IMR-90 (cell line): ENCODE results near the gene CDKN2B-AS1. TPM values are rescaled to one million over a fixed set of nuclear protein-coding genes. Genes with fewer than 3 reads are reported as not detected.
A peak's percentile ranks its signal among the peaks of the same experiment; 100 is the strongest.

Source experiments
- ATAC-seq: fragments of 200-7000 bp; cut with Tn5 transposase; 2 replicates; pipeline ENCODE4 v1.9.1; 2020; ENCODE audit warnings: low read depth, mild to moderate bottlenecking, moderate library complexity
- BruUV-seq: library from RNA; stranded (reverse); fragments of 400-500 nt; replicated peaks from 2 replicates; lab custom pipeline; 2021; lab: Mats Ljungman, UMichigan
- CTCF ChIA-PET: fragments of 300-600 bp; formaldehyde crosslinking; extraction: SDS; loops from one replicate; lab custom pipeline; 2021; ENCODE audit warnings: antibody characterized with exemption; lab: Yijun Ruan, JAX
- POLR2A ChIA-PET: fragments of 300-600 bp; sonication (Branson Sonifier 250); formaldehyde crosslinking; loops from one replicate; lab custom pipeline; 2022; ENCODE audit warnings: antibody characterized with exemption; ENCODE audit not compliant: unreplicated experiment; lab: Charles Lee
- DNase-seq: peaks from one replicate; pipeline ENCODE4 v3.0.0; 2013
- H2AFZ ChIP-seq: replicated peaks from 2 replicates; pipeline ENCODE3; 2013; ENCODE audit warnings: low read length, mild to moderate bottlenecking; ENCODE audit not compliant: poor library complexity
- H2AK5ac ChIP-seq: 2 replicates; pipeline ENCODE4 v1.6.1; 2013; ENCODE audit warnings: low read depth, low read length, inconsistent platforms
- H2AK9ac ChIP-seq: replicated peaks from 2 replicates; pipeline ENCODE3; 2013; ENCODE audit warnings: mild to moderate bottlenecking, low read depth, low read length, moderate library complexity; ENCODE audit not compliant: poor library complexity
- H2BK120ac ChIP-seq: 2 replicates; pipeline ENCODE4 v1.6.1; 2013; ENCODE audit warnings: low read depth, low read length, inconsistent platforms
- H2BK15ac ChIP-seq: 3 replicates; pipeline ENCODE4 v1.6.1; 2013; ENCODE audit warnings: low read depth, low read length, inconsistent platforms
- H2BK20ac ChIP-seq: 2 replicates; pipeline ENCODE4 v1.6.1; 2013; ENCODE audit warnings: low read depth, mild to moderate bottlenecking, inconsistent platforms, low read length, moderate library complexity
- H2BK5ac ChIP-seq: 2 replicates; pipeline ENCODE4 v1.6.1; 2013; ENCODE audit warnings: mild to moderate bottlenecking, low read depth, low read length, inconsistent platforms; ENCODE audit not compliant: poor library complexity, severe bottlenecking
- H3K14ac ChIP-seq: replicated peaks from 2 replicates; pipeline ENCODE4 v1.6.1; 2013; ENCODE audit warnings: low read depth, low read length, inconsistent platforms
- H3K18ac ChIP-seq: 2 replicates; pipeline ENCODE4 v1.6.1; 2013; ENCODE audit warnings: low read depth, low read length, control low read depth
- H3K23ac ChIP-seq: 2 replicates; pipeline ENCODE4 v1.6.1; 2013; ENCODE audit warnings: low read depth, low read length, inconsistent platforms
- H3K27ac ChIP-seq: 2 replicates; pipeline ENCODE4 v1.5.1; 2013; ENCODE audit warnings: mild to moderate bottlenecking, control low read depth, low read length; ENCODE audit not compliant: insufficient read depth
- H3K27me3 ChIP-seq: 2 replicates; pipeline ENCODE4 v1.6.1; 2013; ENCODE audit warnings: low read length; ENCODE audit not compliant: control insufficient read depth, insufficient read depth
- H3K36me3 ChIP-seq: 2 replicates; pipeline ENCODE4 v1.6.1; 2013; ENCODE audit warnings: low read length, mixed read lengths; ENCODE audit not compliant: control insufficient read depth, insufficient read depth
- H3K4ac ChIP-seq: 2 replicates; pipeline ENCODE4 v1.6.1; 2013; ENCODE audit warnings: low read depth, low read length, inconsistent platforms
- H3K4me1 ChIP-seq: 2 replicates; pipeline ENCODE4 v1.6.1; 2013; ENCODE audit warnings: low read length, mixed read lengths; ENCODE audit not compliant: control insufficient read depth, insufficient read depth
- H3K4me2 ChIP-seq: 2 replicates; pipeline ENCODE4 v1.6.1; 2013; ENCODE audit warnings: low read depth, mild to moderate bottlenecking, control low read depth, low read length, moderate library complexity
- H3K4me3 ChIP-seq: 2 replicates; pipeline ENCODE4 v1.5.1; 2013; ENCODE audit warnings: low read depth, mild to moderate bottlenecking, control low read depth, low read length, moderate library complexity; ENCODE audit not compliant: insufficient read depth
- H3K56ac ChIP-seq: 2 replicates; pipeline ENCODE4 v1.6.1; 2013; ENCODE audit warnings: low read length, inconsistent platforms; ENCODE audit not compliant: insufficient read depth; ENCODE audit errors: extremely low read depth
- H3K79me1 ChIP-seq, 2 experiments: 2 replicates each; pipeline ENCODE4 v1.6.1; 2013; ENCODE audit warnings: low read length in 2 of 2, inconsistent platforms in 1 of 2, low read depth in 1 of 2
- H3K9ac ChIP-seq: 2 replicates; pipeline ENCODE4 v1.6.1; 2013; ENCODE audit warnings: low read depth, low read length, control low read depth
- H3K9me1 ChIP-seq: 2 replicates; pipeline ENCODE4 v1.6.1; 2013; ENCODE audit warnings: low read length, inconsistent platforms; ENCODE audit not compliant: insufficient read depth
- H3K9me3 ChIP-seq: 2 replicates; pipeline ENCODE4 v1.6.1; 2013; ENCODE audit warnings: low read length; ENCODE audit not compliant: control insufficient read depth, insufficient read depth
- H4K20me1 ChIP-seq: 2 replicates; pipeline ENCODE4 v1.6.1; 2013; ENCODE audit warnings: low read length, inconsistent platforms; ENCODE audit not compliant: insufficient read depth
- H4K5ac ChIP-seq: 2 replicates; pipeline ENCODE4 v1.6.1; 2013; ENCODE audit warnings: mild to moderate bottlenecking, low read depth, low read length, control low read depth
- H4K8ac ChIP-seq, 2 experiments: 2 replicates each; pipeline ENCODE4 v1.6.1; 2013; ENCODE audit warnings: low read depth in 2 of 2, low read length in 2 of 2, control low read depth in 1 of 2, inconsistent platforms in 1 of 2
- H4K91ac ChIP-seq: 2 replicates; pipeline ENCODE4 v1.6.1; 2013; ENCODE audit warnings: low read depth, low read length, inconsistent platforms; ENCODE audit not compliant: insufficient read depth
- CEBPB ChIP-seq: IDR thresholded peaks from 2 replicates; pipeline ENCODE4 v1.6.1; 2012; ENCODE audit warnings: low read depth, low read length, improper control_type of control experiment
- FOS ChIP-seq: fragments of 150-350 bp; IDR thresholded peaks from 2 replicates; pipeline ENCODE4 v1.6.1; 2016; ENCODE audit warnings: low read depth, low read length
- RFX5 ChIP-seq: IDR thresholded peaks from 2 replicates; pipeline ENCODE4 v1.8.0; 2012; ENCODE audit warnings: low read depth, mild to moderate bottlenecking, low read length, moderate library complexity
- WGBS, 2 experiments: methylation state at CpG; one replicate each; pipeline versions ENCODE4 v1.1.5 to v1.1.7; 2013; ENCODE audit warnings: missing lambda C conversion rate in 2 of 2; ENCODE audit not compliant: insufficient read length in 1 of 2; ENCODE audit errors: extremely low coverage in 2 of 2; 5-methylcytosine and 5-hydroxymethylcytosine counted together
- dilution Hi-C: fragments of 300-500 bp; cut with HindIII; formaldehyde crosslinking; loops from one replicate; pipeline ENCODE4 v1.14.3; 2018; ENCODE audit warnings: low sequenced_read_pairs; ENCODE audit not compliant: unreplicated experiment
- in situ Hi-C: fragments of 300-500 bp; cut with MboI; formaldehyde crosslinking; loops from 3 replicates; pipeline ENCODE4 v1.14.3; 2019; ENCODE audit warnings: low sequenced_read_pairs, inconsistent platforms, mixed read lengths
- intact Hi-C: fragments of 100-400 bp; cut with micrococcal nuclease; formaldehyde crosslinking; loops from 2 replicates; pipeline ENCODE4 v1.10.0; 2022
- polyA plus RNA-seq, 3 experiments: library from polyadenylated mRNA; depleted of rRNA; stranded (reverse); fragments of >200 nt; gene quantifications; 2 replicates each; pipeline ENCODE4 v1.2.3, GENCODE V29; 2012; ENCODE audit warnings: low replicate concordance in 1 of 3
- total RNA-seq: library from RNA; depleted of rRNA; stranded (reverse); fragments of >200 nt; gene quantifications from 2 replicates; pipeline ENCODE4 v1.2.3, GENCODE V29; 2012
- TF ChIP-seq, protein P1 (sequence below): conservative IDR thresholded peaks from 2 replicates; pipeline ENCODE4 v1.5.1; 2012; ENCODE audit warnings: mild to moderate bottlenecking, low read depth, low read length, improper control_type of control experiment

The CDKN2B-AS1 gene
- total and polyA plus RNA-seq, 2 of the 4 experiments (the other 2 are of a cell fraction) = 1.0 to 1.1 TPM

DNA sequence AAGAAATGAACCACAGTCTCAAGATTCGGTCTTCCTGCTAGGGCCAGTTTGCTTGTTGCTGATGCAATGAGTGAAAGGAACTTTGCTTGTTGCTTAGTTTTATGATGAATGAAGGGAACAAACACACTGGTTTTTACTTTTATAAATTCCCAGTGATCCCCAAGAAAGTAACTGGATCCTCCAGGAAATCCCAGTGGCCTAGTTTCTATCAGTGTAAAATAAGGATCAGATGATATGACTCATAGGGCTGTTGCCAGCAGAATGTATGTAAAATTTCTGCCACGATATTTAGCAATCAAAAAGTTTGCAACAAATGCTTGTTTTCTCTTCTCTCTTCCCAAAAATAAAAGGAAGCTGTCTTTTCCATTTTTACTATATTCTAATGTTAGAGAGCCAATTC lies 174.7 kb downstream of the CDKN2B-AS1 start:
- Histone ChIP-seq H2AK9ac (no peak overlapping the region), H3K27me3 (no peaks in the 10 kb centered on the region), H4K5ac (no peak overlapping the region), H3K4ac (peak overlapping the region; percentile 41; the same call in 1 of the 2 replicates), H3K27ac (no peak overlapping the region), H3K14ac (0 out of 2 replicates have a peak overlapping the region, but pooled peaks have one; percentile 38), H3K4me3 (no peak overlapping the region), H2BK5ac (peak overlapping the region; percentile 56), H2BK15ac (no peak overlapping the region), H3K56ac (no peak overlapping the region), H4K20me1 (no peaks in the 10 kb centered on the region), H2AK5ac (peak overlapping the region; percentile 89), H4K8ac (peak overlapping the region in 1 of 2 experiments; percentile 44; a peak in 1 of 4 replicates), H3K9ac (no peak overlapping the region), H3K9me1 (0 out of 2 replicates have a peak, but pooled peaks cover 3% of the 10 kb centered on the region), H3K36me3 (no peaks in the 10 kb centered on the region), H3K18ac (peak overlapping the region; percentile 21; the same call in 1 of the 2 replicates), H3K9me3 (no peaks in the 10 kb centered on the region), H3K79me1 (no peaks in the 10 kb centered on the region), H4K91ac (no peak overlapping the region), H2BK120ac (peak overlapping the region; percentile 36; the same call in 1 of the 2 replicates), H3K4me2 (peak overlapping the region; percentile 23; the same call in 1 of the 2 replicates), H3K23ac (no peak overlapping the region), H2BK20ac (peak overlapping the region; percentile 16; the same call in 1 of the 2 replicates), H2AFZ (no peak overlapping the region), H3K4me1 (peaks cover 9% of the 10 kb centered on the region)
- DNase-seq = peak; percentile 79
- CTCF ChIA-PET = no interaction called here
- POLR2A ChIA-PET = no interaction called here
- peak; percentile 32; the same call in 1 of the 2 replicates for TF ChIP-seq FOS
- TF ChIP-seq CEBPB = peak; percentile 66; the same call in 1 of the 2 replicates
- TF ChIP-seq RFX5 = no peak
- TF ChIP-seq, protein P1, sequence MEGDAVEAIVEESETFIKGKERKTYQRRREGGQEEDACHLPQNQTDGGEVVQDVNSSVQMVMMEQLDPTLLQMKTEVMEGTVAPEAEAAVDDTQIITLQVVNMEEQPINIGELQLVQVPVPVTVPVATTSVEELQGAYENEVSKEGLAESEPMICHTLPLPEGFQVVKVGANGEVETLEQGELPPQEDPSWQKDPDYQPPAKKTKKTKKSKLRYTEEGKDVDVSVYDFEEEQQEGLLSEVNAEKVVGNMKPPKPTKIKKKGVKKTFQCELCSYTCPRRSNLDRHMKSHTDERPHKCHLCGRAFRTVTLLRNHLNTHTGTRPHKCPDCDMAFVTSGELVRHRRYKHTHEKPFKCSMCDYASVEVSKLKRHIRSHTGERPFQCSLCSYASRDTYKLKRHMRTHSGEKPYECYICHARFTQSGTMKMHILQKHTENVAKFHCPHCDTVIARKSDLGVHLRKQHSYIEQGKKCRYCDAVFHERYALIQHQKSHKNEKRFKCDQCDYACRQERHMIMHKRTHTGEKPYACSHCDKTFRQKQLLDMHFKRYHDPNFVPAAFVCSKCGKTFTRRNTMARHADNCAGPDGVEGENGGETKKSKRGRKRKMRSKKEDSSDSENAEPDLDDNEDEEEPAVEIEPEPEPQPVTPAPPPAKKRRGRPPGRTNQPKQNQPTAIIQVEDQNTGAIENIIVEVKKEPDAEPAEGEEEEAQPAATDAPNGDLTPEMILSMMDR = no peak
- no CpG with 5 or more reads among the region's 2 CpGs for WGBS, 2 experiments
- intact Hi-C loops (loop anchor here (2.0 kb wide), 1 partner anchor 68 kb away; no protein-coding TSS in a partner anchor), in situ Hi-C loops (no loop called here), dilution Hi-C loops (no loop called here)
- peak; percentile 48; the same call in 1 of the 2 replicates for ATAC-seq
- no TSS peak for BruUV-seq
